OCI-LY3 (cell line): ENCODE results near the gene INHBE.

Experiments
- EZH2phosphoT487 ChIP-seq: fragments of 200-600 bp; shearing (Covaris generic); IDR thresholded peaks from 2 replicates; pipeline ENCODE4 v1.6.1; 2018; ENCODE audit warnings: antibody characterized with exemption, mixed run types, low read depth
- TF ChIP-seq, protein P1 (sequence below): fragments of 200-600, 300-600 bp; sonication (generic); IDR thresholded peaks from 2 replicates; pipeline ENCODE4 v1.5.1; 2014; ENCODE audit warnings: antibody characterized with exemption, low read length, low read depth

DNA sequence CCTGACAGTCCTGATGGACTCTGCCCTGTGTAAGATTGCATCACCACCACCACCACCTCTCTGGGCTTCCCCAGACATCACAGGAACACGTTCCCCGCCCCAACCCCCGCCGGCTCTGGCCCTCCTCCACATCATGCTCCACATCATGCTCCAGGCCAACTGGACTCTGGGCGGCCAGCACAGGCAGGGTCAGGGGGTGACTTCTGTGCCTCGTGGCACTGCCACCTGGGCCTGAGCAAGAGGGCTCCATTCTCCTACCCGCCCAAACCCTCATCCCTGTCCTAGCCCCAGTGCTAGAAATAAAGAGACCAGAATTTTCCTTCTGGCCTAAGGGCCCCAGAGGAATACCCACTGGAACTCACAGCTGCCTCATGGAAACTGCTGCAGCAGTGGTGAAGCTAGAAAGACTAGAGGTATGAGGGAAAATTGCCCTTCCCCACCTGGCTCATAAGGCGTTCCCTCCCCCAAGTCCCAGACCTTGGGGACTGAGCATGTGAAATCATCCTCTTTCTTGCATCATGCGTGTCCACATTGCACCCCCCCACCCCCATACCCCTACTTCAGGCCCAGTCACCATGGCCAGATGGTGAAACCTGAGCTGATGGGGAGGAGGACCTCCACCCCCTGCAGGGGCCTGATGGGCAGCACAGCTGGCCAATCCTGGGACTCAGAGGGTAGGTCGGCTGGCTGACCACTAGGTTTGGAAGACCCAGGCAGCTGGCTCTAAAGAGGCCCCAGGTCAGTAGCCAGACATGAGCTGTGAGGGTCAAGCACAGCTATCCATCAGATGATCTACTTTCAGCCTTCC, at the start of gene INHBE:
- TF ChIP-seq, protein P1, sequence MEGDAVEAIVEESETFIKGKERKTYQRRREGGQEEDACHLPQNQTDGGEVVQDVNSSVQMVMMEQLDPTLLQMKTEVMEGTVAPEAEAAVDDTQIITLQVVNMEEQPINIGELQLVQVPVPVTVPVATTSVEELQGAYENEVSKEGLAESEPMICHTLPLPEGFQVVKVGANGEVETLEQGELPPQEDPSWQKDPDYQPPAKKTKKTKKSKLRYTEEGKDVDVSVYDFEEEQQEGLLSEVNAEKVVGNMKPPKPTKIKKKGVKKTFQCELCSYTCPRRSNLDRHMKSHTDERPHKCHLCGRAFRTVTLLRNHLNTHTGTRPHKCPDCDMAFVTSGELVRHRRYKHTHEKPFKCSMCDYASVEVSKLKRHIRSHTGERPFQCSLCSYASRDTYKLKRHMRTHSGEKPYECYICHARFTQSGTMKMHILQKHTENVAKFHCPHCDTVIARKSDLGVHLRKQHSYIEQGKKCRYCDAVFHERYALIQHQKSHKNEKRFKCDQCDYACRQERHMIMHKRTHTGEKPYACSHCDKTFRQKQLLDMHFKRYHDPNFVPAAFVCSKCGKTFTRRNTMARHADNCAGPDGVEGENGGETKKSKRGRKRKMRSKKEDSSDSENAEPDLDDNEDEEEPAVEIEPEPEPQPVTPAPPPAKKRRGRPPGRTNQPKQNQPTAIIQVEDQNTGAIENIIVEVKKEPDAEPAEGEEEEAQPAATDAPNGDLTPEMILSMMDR = no peak
- no peak for TF ChIP-seq EZH2phosphoT487
